ENCODE data around the gene SERPINA1. TPM values are rescaled to one million over a fixed set of nuclear protein-coding genes. Genes with fewer than 3 reads are reported as not detected.

SERPINA1 gene
- total RNA-seq, 1 experiment from 2014 or later, result 10.5 TPM

DNA sequence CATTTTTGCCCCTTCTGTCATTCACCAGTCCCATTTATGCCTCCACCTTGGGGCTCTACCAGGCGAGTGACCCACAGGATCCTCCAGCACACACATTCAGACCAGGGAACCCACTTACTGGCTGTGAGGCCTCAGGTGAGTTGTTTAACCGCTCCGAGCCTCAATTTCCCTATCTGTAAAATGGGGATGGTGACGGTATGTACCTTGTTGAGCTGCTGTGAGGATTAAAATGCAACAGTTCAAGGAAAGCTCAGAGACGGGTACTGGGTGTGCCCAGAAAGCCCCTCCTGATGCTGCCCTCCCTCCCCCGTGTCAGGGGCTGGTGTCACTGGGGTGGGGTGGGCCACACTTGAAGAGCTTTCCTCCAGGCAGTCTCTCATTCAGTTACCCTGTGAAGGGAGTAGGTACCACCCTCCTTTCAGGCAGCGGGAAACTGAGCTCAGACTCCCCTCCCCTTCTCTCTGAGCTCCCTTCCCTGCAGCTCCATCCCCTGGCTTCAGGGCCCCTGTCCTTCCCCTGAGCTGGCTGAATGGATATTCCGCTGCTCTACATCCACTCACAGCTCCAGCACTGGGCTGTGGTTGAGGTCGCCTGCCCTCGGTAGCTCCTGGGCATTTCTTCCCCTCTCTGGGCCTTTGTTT is 1.4 kb upstream of the SERPINA1 start:
- peak overlapping the region; percentile 55 for H3K27ac ChIP-seq (ENCODE audit: low read length)
- intact Hi-C loops (cut with micrococcal nuclease), result no loop called here
- no peak overlapping the region for H3K4me2 ChIP-seq (ENCODE audit: low read length)
- H4K20me1 ChIP-seq (ENCODE audit: low read length), result no peaks in the 10 kb centered on the region
- DNase-seq, result no peak
- no peak overlapping the region for H3K9ac ChIP-seq (ENCODE audit: low read length)
- no peaks in the 10 kb centered on the region for H3K9me3 ChIP-seq (ENCODE audit: low read length)
- H3K9me2 ChIP-seq (replicated peaks; ENCODE audit: low read length), result no peaks in the 10 kb centered on the region
- BruUV-seq (replicated peaks), result no TSS peak
- H3K4me1 ChIP-seq (ENCODE audit: insufficient read depth, low read length), result peaks cover 10% of the 10 kb centered on the region
- ATAC-seq, result no peak
- no peaks in the 10 kb centered on the region for H3K36me3 ChIP-seq (ENCODE audit: low read depth, low read length)
- no peak overlapping the region for H3K4me3 ChIP-seq (ENCODE audit: low read length)
- H2AFZ ChIP-seq (ENCODE audit: low read length), result no peak overlapping the region
- ChIA-PET POLR2A (ENCODE audit: unreplicated experiment) (no interaction called here), CTCF (no interaction called here)
- TF ChIP-seq EZH2phosphoT487 (IDR thresholded peaks at IDR 0.05; ENCODE audit: borderline replicate concordance, low read length) (no peak), EZH2 (IDR thresholded peaks at IDR 0.05; ENCODE audit: low read length, unreplicated experiment) (no peak)
- TF ChIP-seq, protein P1, sequence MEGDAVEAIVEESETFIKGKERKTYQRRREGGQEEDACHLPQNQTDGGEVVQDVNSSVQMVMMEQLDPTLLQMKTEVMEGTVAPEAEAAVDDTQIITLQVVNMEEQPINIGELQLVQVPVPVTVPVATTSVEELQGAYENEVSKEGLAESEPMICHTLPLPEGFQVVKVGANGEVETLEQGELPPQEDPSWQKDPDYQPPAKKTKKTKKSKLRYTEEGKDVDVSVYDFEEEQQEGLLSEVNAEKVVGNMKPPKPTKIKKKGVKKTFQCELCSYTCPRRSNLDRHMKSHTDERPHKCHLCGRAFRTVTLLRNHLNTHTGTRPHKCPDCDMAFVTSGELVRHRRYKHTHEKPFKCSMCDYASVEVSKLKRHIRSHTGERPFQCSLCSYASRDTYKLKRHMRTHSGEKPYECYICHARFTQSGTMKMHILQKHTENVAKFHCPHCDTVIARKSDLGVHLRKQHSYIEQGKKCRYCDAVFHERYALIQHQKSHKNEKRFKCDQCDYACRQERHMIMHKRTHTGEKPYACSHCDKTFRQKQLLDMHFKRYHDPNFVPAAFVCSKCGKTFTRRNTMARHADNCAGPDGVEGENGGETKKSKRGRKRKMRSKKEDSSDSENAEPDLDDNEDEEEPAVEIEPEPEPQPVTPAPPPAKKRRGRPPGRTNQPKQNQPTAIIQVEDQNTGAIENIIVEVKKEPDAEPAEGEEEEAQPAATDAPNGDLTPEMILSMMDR (conservative IDR thresholded peaks at IDR 0.05; ENCODE audit: low read depth, low read length), result no peak
- H3K79me2 ChIP-seq (ENCODE audit: low read length), result no peaks in the 10 kb centered on the region
- H3F3A ChIP-seq (ENCODE audit: low read length, unreplicated experiment), result no peaks in the 10 kb centered on the region
- no peaks in the 10 kb centered on the region for H3K27me3 ChIP-seq (ENCODE audit: low read length)

DNA sequence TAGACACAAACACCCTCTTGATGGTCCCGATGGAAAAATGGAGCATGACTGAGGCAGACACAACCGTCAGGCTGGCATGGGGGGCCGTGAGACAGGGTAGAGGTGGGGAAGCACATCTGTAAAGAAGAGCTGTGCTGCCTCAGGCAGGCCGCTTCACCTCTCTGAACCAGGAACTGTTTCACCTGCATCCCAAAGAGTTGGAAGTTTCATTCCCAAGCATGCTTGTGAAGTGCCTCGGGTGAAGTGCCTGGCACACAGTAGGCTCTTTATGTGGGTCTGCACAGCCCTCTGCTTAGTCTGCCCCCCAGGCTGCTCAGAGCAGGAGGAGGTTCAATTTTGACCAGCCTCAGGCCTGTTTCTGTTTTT is 685 bp upstream of the SERPINA1 start:
- BruUV-seq (replicated peaks), result no TSS peak
- no peak overlapping the region for H3K4me3 ChIP-seq (ENCODE audit: low read length)
- no peak for DNase-seq

DNA sequence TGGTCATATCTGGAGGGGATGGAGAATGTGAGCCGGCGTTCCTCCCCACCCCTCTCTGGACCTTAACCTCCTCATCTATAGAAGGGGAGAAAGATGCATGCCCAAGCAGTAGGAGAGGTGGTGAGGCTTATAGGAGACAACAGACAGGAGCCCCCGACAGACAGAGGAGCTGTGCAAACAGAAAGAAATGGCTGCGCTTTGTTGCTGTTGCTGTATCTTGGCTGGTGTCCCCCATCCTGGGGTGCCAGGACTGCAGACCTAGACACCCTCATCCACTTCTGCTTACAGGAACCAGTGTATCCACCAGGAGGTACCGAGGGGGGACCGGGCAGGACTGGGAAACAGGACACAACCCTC is 397 bp downstream of the SERPINA1 start:
- no peaks in the 10 kb centered on the region for H3K79me2 ChIP-seq (ENCODE audit: low read length)
- peaks cover 10% of the 10 kb centered on the region for H3K4me1 ChIP-seq (ENCODE audit: insufficient read depth, low read length)
- intact Hi-C loops (cut with micrococcal nuclease), result no loop called here
- no peak overlapping the region for H3K4me3 ChIP-seq (ENCODE audit: low read length)
- BruUV-seq (replicated peaks), result no TSS peak
- no peak for TF ChIP-seq EZH2 (IDR thresholded peaks at IDR 0.05; ENCODE audit: low read length, unreplicated experiment)
- TF ChIP-seq, protein P1 (conservative IDR thresholded peaks at IDR 0.05; ENCODE audit: low read depth, low read length), result no peak
- no peak for TF ChIP-seq EZH2phosphoT487 (IDR thresholded peaks at IDR 0.05; ENCODE audit: borderline replicate concordance, low read length)
- no peaks in the 10 kb centered on the region for H3F3A ChIP-seq (ENCODE audit: low read length, unreplicated experiment)
- no peaks in the 10 kb centered on the region for H3K27me3 ChIP-seq (ENCODE audit: low read length)
- POLR2A ChIA-PET (ENCODE audit: unreplicated experiment), result no interaction called here
- H3K9ac ChIP-seq (ENCODE audit: low read length), result no peak overlapping the region
- no peak overlapping the region; the same call in 1 of the 2 replicates for H3K27ac ChIP-seq (ENCODE audit: low read length)
- DNase-seq, result no peak
- no peaks in the 10 kb centered on the region for H4K20me1 ChIP-seq (ENCODE audit: low read length)
- H2AFZ ChIP-seq (ENCODE audit: low read length), result no peak overlapping the region
- no peak overlapping the region for H3K4me2 ChIP-seq (ENCODE audit: low read length)
- H3K9me3 ChIP-seq (ENCODE audit: low read length), result no peaks in the 10 kb centered on the region
- no peak for ATAC-seq
- no peaks in the 10 kb centered on the region for H3K36me3 ChIP-seq (ENCODE audit: low read depth, low read length)
- H3K9me2 ChIP-seq (replicated peaks; ENCODE audit: low read length), result no peaks in the 10 kb centered on the region
- CTCF ChIA-PET, result no interaction called here

More for the DNA sequence above, 685 bp upstream of the SERPINA1 start:
- H3K4me2 ChIP-seq (ENCODE audit: low read length), result no peak overlapping the region
- H3K9me2 ChIP-seq (replicated peaks; ENCODE audit: low read length), result no peaks in the 10 kb centered on the region
- H3K27ac ChIP-seq (ENCODE audit: low read length), result no peak overlapping the region
- intact Hi-C loops (cut with micrococcal nuclease), result no loop called here
- no peak for ATAC-seq
- no peaks in the 10 kb centered on the region for H3K27me3 ChIP-seq (ENCODE audit: low read length)
- no peaks in the 10 kb centered on the region for H3F3A ChIP-seq (ENCODE audit: low read length, unreplicated experiment)
- TF ChIP-seq, protein P1 (conservative IDR thresholded peaks at IDR 0.05; ENCODE audit: low read depth, low read length), result no peak
- TF ChIP-seq EZH2phosphoT487 (IDR thresholded peaks at IDR 0.05; ENCODE audit: borderline replicate concordance, low read length), result no peak
- H3K4me1 ChIP-seq (ENCODE audit: insufficient read depth, low read length), result peaks cover 10% of the 10 kb centered on the region
- ChIA-PET POLR2A (ENCODE audit: unreplicated experiment) (no interaction called here), CTCF (no interaction called here)
- no peaks in the 10 kb centered on the region for H3K79me2 ChIP-seq (ENCODE audit: low read length)
- no peaks in the 10 kb centered on the region for H3K9me3 ChIP-seq (ENCODE audit: low read length)
- no peak overlapping the region for H2AFZ ChIP-seq (ENCODE audit: low read length)
- H3K36me3 ChIP-seq (ENCODE audit: low read depth, low read length), result no peaks in the 10 kb centered on the region
- H4K20me1 ChIP-seq (ENCODE audit: low read length), result no peaks in the 10 kb centered on the region
- no peak overlapping the region for H3K9ac ChIP-seq (ENCODE audit: low read length)
